ENCODE data around the gene GSPT2. TPM values are rescaled to one million over a fixed set of nuclear protein-coding genes. Genes with fewer than 3 reads are reported as not detected.

GSPT2 gene
- total RNA-seq, 3 donors from 2014 or later, result 7.8 to 8.2 (median 8.2) TPM

DNA sequence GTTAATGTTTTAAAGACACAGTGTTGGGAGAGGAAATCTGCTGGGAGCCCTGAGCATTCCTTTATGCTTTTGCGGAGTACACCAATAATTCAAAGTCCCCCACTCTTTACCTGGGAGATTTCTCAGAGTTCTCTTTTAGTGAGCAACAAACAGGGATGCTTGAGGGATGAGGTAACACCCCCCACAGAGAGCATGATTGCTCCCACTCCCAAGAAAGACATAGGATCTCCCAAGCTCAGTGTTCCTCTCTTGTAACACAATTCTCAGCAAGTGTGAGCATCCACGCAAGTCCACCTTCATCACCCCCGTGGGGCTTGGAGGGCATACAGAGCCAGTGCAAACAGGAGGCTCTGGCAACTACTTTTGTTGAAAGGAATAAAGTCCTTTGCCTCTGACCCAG, 36.1 kb downstream of the GSPT2 start:
- DNase-seq (no peak), ATAC-seq (no peak)
- no peaks in the 10 kb centered on the region for H3K4me1 Mint-ChIP-seq (ENCODE audit: low read depth)
- H3K36me3 Mint-ChIP-seq (ENCODE audit: insufficient read depth), result no peaks in the 10 kb centered on the region
- no peaks in the 10 kb centered on the region for H3K9me3 Mint-ChIP-seq
- no peaks in the 10 kb centered on the region for H3K27me3 Mint-ChIP-seq (ENCODE audit: low read depth)
- H3K4me3 Mint-ChIP-seq, result no peak overlapping the region

DNA sequence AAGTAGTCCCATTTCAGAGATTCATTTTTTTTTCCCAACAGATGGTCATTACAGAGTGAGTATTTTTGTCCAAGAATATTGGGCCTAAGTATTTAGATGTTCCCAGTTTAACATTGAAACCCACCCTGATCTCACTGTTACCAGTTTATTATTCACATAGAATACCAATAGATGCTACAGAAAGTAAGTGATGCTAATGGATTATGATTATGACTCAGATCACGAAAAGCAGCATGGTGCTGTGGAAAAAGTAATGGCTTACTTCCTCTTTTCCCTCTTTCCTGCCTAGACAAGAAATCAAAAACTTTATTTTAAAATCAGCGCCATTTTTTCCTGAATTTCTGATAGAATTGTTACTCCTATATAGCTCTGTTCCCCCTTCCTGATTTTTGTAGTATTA, 51.9 kb downstream of the GSPT2 start:
- Mint-ChIP-seq H3K4me1 (ENCODE audit: low read depth) (no peaks in the 10 kb centered on the region), H3K36me3 (ENCODE audit: insufficient read depth) (no peaks in the 10 kb centered on the region), H3K9me3 (peaks cover 5% of the 10 kb centered on the region), H3K27me3 (ENCODE audit: low read depth) (peaks cover 5% of the 10 kb centered on the region), H3K4me3 (no peak overlapping the region)
- DNase-seq (no peak), ATAC-seq (no peak)

Other genes starting within 250 kb of the GSPT2 start
- gene NUDT11, start 246.8 kb upstream of the GSPT2 start, total RNA-seq, result 1 to 10 TPM; 2.8 to 3.9 (median 2.9) TPM
- gene CENPVL3, start 124.5 kb upstream of the GSPT2 start, total RNA-seq, result under 1 TPM in 2 of 3 donors, not detected in 1; 0.47 to 0.56 TPM
- gene CENPVL2, start 60.6 kb upstream of the GSPT2 start, total RNA-seq, result not detected
- not detected for gene CENPVL1, start 32.9 kb upstream of the GSPT2 start, total RNA-seq
- gene MAGED1, start 150.2 kb downstream of the GSPT2 start, total RNA-seq, result 10 to 100 TPM; 27.2 to 31.3 (median 28.9) TPM

All from activated T-cell treated with anti-CD3 and anti-CD28 coated beads, Interleukin-2, amount 50 U/mL, for 4 hours (primary cell).